Natural killer cell (primary cell): ENCODE data around the gene PIK3R2. TPM values are rescaled to one million over a fixed set of nuclear protein-coding genes. Genes with fewer than 3 reads are reported as not detected.

Experiments
- ATAC-seq, 3 donors: fragments of 150-1000 bp in 2 of 3; fragments of 200-7000 bp in 1 of 3; cut with Tn5 transposase; 1 replicate in 1 of 3; 2 replicates in 2 of 3; pipeline ENCODE4 v1.10.0; 2021; ENCODE audit warnings: mild to moderate bottlenecking in 2 of 3, moderate library complexity in 2 of 3
- DNase-seq, 2 donors: peaks; one replicate each; pipeline versions ENCODE4 v3.0.0 to v3.0.0-alpha.2; 2013 to 2021; ENCODE audit warnings: mixed read lengths in 1 of 2
- H3K27ac ChIP-seq: one replicate; pipeline ENCODE4 v1.5.1; 2013; ENCODE audit warnings: mild to moderate bottlenecking, low read length
- H3K27me3 ChIP-seq: one replicate; pipeline ENCODE4 v1.6.1; 2013; ENCODE audit warnings: low read length; ENCODE audit not compliant: control insufficient read depth, insufficient read depth
- H3K36me3 ChIP-seq: one replicate; pipeline ENCODE4 v1.6.1; 2013; ENCODE audit warnings: low read length; ENCODE audit not compliant: control insufficient read depth, insufficient read depth
- H3K4me1 ChIP-seq: one replicate; pipeline ENCODE4 v1.6.1; 2013; ENCODE audit warnings: low read length; ENCODE audit not compliant: control insufficient read depth, insufficient read depth
- H3K4me3 ChIP-seq: one replicate; pipeline ENCODE4 v1.5.1; 2013; ENCODE audit warnings: low read length
- H3K9me3 ChIP-seq: one replicate; pipeline ENCODE4 v1.6.1; 2013; ENCODE audit warnings: low read length; ENCODE audit not compliant: control insufficient read depth, insufficient read depth
- H3K27ac Mint-ChIP-seq, 2 donors: one replicate each; pipeline ENCODE4 v1.8.0; 2022; ENCODE audit warnings: mild to moderate bottlenecking in 2 of 2, mixed read lengths in 2 of 2, moderate library complexity in 1 of 2
- H3K27me3 Mint-ChIP-seq, 2 donors: one replicate each; pipeline ENCODE4 v1.8.0; 2022; ENCODE audit warnings: low read depth in 2 of 2, mixed read lengths in 2 of 2
- H3K36me3 Mint-ChIP-seq: one replicate; pipeline ENCODE4 v1.8.0; 2022; ENCODE audit warnings: mixed read lengths
- H3K4me1 Mint-ChIP-seq, 2 donors: one replicate each; pipeline ENCODE4 v1.8.0; 2022; ENCODE audit warnings: mixed read lengths in 2 of 2
- H3K4me3 Mint-ChIP-seq: one replicate; pipeline ENCODE4 v1.8.0; 2022; ENCODE audit warnings: mild to moderate bottlenecking, moderate library complexity, mixed read lengths
- H3K9me3 Mint-ChIP-seq, 2 donors: one replicate each; pipeline ENCODE4 v1.8.0; 2022; ENCODE audit warnings: mixed read lengths in 2 of 2
- CTCF ChIP-seq: fragments of 200-600 bp; IDR thresholded peaks from one replicate; pipeline ENCODE4 v1.8.0; 2022; ENCODE audit warnings: antibody characterized with exemption
- WGBS: methylation state at CpG from one replicate; pipeline ENCODE4 v1.1.7; 2013; ENCODE audit warnings: missing lambda C conversion rate; ENCODE audit not compliant: insufficient coverage; 5-methylcytosine and 5-hydroxymethylcytosine counted together
- intact Hi-C: fragments of 100-400 bp; cut with micrococcal nuclease; formaldehyde crosslinking; loops from one replicate; pipeline ENCODE4 v1.14.2; 2022
- total RNA-seq, 4 donors: library from RNA; stranded (reverse); fragments of 120-200 nt in 1 of 4; gene quantifications; one replicate each; pipeline versions ENCODE4 v1.2.3 to v1.2.4, GENCODE V29; 2013 to 2022

PIK3R2 gene
- total RNA-seq, 3 donors from 2014 or later (not counting 1 experiment from before 2014, with no cell fraction given): 12.3 to 26.4 (median 16.0) TPM

GRCh38 chr19:18149596-18149975 is 3.4 kb upstream of the PIK3R2 start:
- peaks cover 8% of the 10 kb centered on the region for H3K36me3 Mint-ChIP-seq
- H3K4me3 Mint-ChIP-seq: peak overlapping the region; percentile 79
- H3K27me3 Mint-ChIP-seq: peaks cover 0 to 2% of the 10 kb centered on the region in 2 donors
- intact Hi-C loops: no loop called here
- H3K9me3 Mint-ChIP-seq: no peaks in the 10 kb centered on the region
- no peak for DNase-seq
- Histone ChIP-seq H3K4me3 (peak overlapping the region; percentile 12), H3K36me3 (peaks cover 35% of the 10 kb centered on the region), H3K9me3 (no peaks in the 10 kb centered on the region), H3K27ac (peak overlapping the region; percentile 36), H3K4me1 (peaks cover 65% of the 10 kb centered on the region), H3K27me3 (no peaks in the 10 kb centered on the region)
- TF ChIP-seq CTCF: no peak
- peak overlapping the region; percentile 80 to 84 for H3K27ac Mint-ChIP-seq
- 51% methylated on average over 16 of the region's 16 CpGs for WGBS
- peaks cover 47 to 73% of the 10 kb centered on the region in 2 donors for H3K4me1 Mint-ChIP-seq
- ATAC-seq: no peak

GRCh38 chr19:18150776-18151624 is 2.0 kb upstream of the PIK3R2 start:
- WGBS: 92% methylated on average over 18 of the region's 18 CpGs
- no peaks in the 10 kb centered on the region for H3K27me3 ChIP-seq
- Mint-ChIP-seq H3K9me3 (no peaks in the 10 kb centered on the region), H3K4me1 (peaks cover 47 to 73% of the 10 kb centered on the region in 2 donors), H3K4me3 (peak overlapping the region; percentile 95), H3K27ac (peak overlapping the region; percentile 89 to 97), H3K27me3 (peaks cover 0 to 2% of the 10 kb centered on the region in 2 donors), H3K36me3 (peaks cover 8% of the 10 kb centered on the region)
- peaks cover 65% of the 10 kb centered on the region for H3K4me1 ChIP-seq
- H3K9me3 ChIP-seq: no peaks in the 10 kb centered on the region
- peak overlapping the region; percentile 91 for H3K27ac ChIP-seq
- intact Hi-C loops: no loop called here
- peaks cover 21% of the 10 kb centered on the region for H3K36me3 ChIP-seq
- H3K4me3 ChIP-seq: no peak overlapping the region
- no peak for TF ChIP-seq CTCF
- DNase-seq (peak in 1 of 2 donors; percentile 14), ATAC-seq (no peak)

- Mint-ChIP-seq H3K9me3 (no peaks in the 10 kb centered on the region), H3K36me3 (no peaks in the 10 kb centered on the region)
- H3K36me3 ChIP-seq: peaks cover 12% of the 10 kb centered on the region
Measured at GRCh38 chr19:18152442-18152816, 534 bp upstream of the PIK3R2 start.

More at GRCh38 chr19:18152442-18152816, 534 bp upstream of the PIK3R2 start:
- Histone ChIP-seq H3K27me3 (no peaks in the 10 kb centered on the region), H3K27ac (peak overlapping the region; percentile 91), H3K4me3 (peak overlapping the region; percentile 69), H3K9me3 (no peaks in the 10 kb centered on the region), H3K4me1 (peaks cover 61% of the 10 kb centered on the region)
- H3K4me3 Mint-ChIP-seq: peak overlapping the region; percentile 95
- peaks cover 0 to 2% of the 10 kb centered on the region in 2 donors for H3K27me3 Mint-ChIP-seq
- H3K27ac Mint-ChIP-seq: peak overlapping the region; percentile 89 to 97
- WGBS: under 1% methylated on average over 22 of the region's 22 CpGs
- peaks cover 41 to 69% of the 10 kb centered on the region in 2 donors for H3K4me1 Mint-ChIP-seq
- DNase-seq (peak; percentile 99 to 100), ATAC-seq (peak; percentile 65 to 82 (median 67))
- intact Hi-C loops: loop anchor here (1.0 to 2.0 kb wide), 4 partner anchors 34 to 216 kb away; no protein-coding TSS in a partner anchor
- TF ChIP-seq CTCF: peak; percentile 79
